Endothelial cell of umbilical vein (primary cell): ENCODE results near the gene SORCS1. TPM values are rescaled to one million over a fixed set of nuclear protein-coding genes. Genes with fewer than 3 reads are reported as not detected.

Experiments used
- BruUV-seq: library from RNA; stranded (reverse); fragments of 400-500 nt; replicated peaks from 2 replicates; lab custom pipeline; 2021; lab: Mats Ljungman, UMichigan
- CTCF ChIA-PET: fragments of 300-600, 350-600 bp; sonication (Branson Sonifier 250); formaldehyde crosslinking; loops from one replicate; lab custom pipeline; 2021; ENCODE audit warnings: antibody characterized with exemption, inconsistent platforms; lab: Charles Lee
- POLR2A ChIA-PET: fragments of 300-600, 350-600 bp; sonication (Branson Sonifier 250); formaldehyde crosslinking; loops from one replicate; lab custom pipeline; 2021; ENCODE audit warnings: antibody characterized with exemption, inconsistent platforms; lab: Charles Lee
- DNase-seq: peaks from one replicate; pipeline ENCODE4 v3.0.0-alpha.2; 2011; ENCODE audit warnings: low read depth, low spot score
- FAIRE-seq: peaks from 2 replicates; lab custom pipeline; 2011; peaks lifted over from hg19 to GRCh38; lab: Jason Lieb, UNC
- H2AFZ ChIP-seq: 2 replicates; pipeline ENCODE4 v1.6.0; 2012; ENCODE audit warnings: low read depth, low read length, control low read depth, inconsistent platforms
- H3K27ac ChIP-seq: 2 replicates; pipeline ENCODE4 v1.5.1; 2011; ENCODE audit warnings: low read depth, mild to moderate bottlenecking, control low read depth, low read length, moderate library complexity; ENCODE audit not compliant: insufficient read depth
- H3K27me3 ChIP-seq, 2 experiments: 2 replicates each; pipeline versions ENCODE4 v1.6.0 to v1.6.1; 2011; ENCODE audit warnings: low read length in 2 of 2, mixed read lengths in 1 of 2; ENCODE audit not compliant: control insufficient read depth in 2 of 2, insufficient read depth in 2 of 2
- H3K36me3 ChIP-seq, 2 experiments: 2 replicates in 1 of 2; 3 replicates in 1 of 2; pipeline ENCODE4 v1.5.1; 2011; ENCODE audit warnings: low read length in 2 of 2, mild to moderate bottlenecking in 1 of 2, moderate library complexity in 1 of 2; ENCODE audit not compliant: control insufficient read depth in 2 of 2, insufficient read depth in 2 of 2; ENCODE audit errors: extremely low read depth in 1 of 2
- H3K4me1 ChIP-seq: 3 replicates; pipeline ENCODE4 v1.5.1; 2011; ENCODE audit warnings: mild to moderate bottlenecking, low read length; ENCODE audit not compliant: control insufficient read depth, insufficient read depth; ENCODE audit errors: extremely low read depth
- H3K4me2 ChIP-seq: 2 replicates; pipeline ENCODE4 v1.6.1; 2011; ENCODE audit warnings: low read length, control low read depth, mixed read lengths; ENCODE audit not compliant: insufficient read depth
- H3K4me3 ChIP-seq, 3 experiments: fragments of 200-600 bp in 1 of 3; sonication (generic), shearing (Covaris generic) in 1 of 3; replicated peaks in 1 of 3; 2 replicates each; pipeline ENCODE4 v1.5.1; 2011 to 2016; ENCODE audit warnings: control low read depth in 3 of 3, low read length in 3 of 3, mild to moderate bottlenecking in 2 of 3, inconsistent platforms in 1 of 3, low read depth in 1 of 3, moderate library complexity in 1 of 3; ENCODE audit not compliant: insufficient read depth in 1 of 3
- H3K79me2 ChIP-seq: 2 replicates; pipeline ENCODE4 v1.6.0; 2012; ENCODE audit warnings: low read length, inconsistent platforms; ENCODE audit not compliant: control insufficient read depth, insufficient read depth
- H3K9ac ChIP-seq: replicated peaks from 2 replicates; pipeline ENCODE3; 2011; ENCODE audit warnings: low read length, control low read depth; ENCODE audit not compliant: insufficient read depth; ENCODE audit errors: extremely low read depth
- H3K9me1 ChIP-seq: replicated peaks from 3 replicates; pipeline ENCODE4 v1.6.0; 2011; ENCODE audit warnings: mild to moderate bottlenecking, low read length; ENCODE audit not compliant: control insufficient read depth, insufficient read depth; ENCODE audit errors: extremely low read depth
- H3K9me3 ChIP-seq: replicated peaks from 2 replicates; pipeline ENCODE4 v1.5.1; 2012; ENCODE audit warnings: low read length, inconsistent platforms; ENCODE audit not compliant: control insufficient read depth, insufficient read depth
- H4K20me1 ChIP-seq: replicated peaks from 2 replicates; pipeline ENCODE3; 2011; ENCODE audit warnings: mild to moderate bottlenecking, low read length; ENCODE audit not compliant: control insufficient read depth, insufficient read depth; ENCODE audit errors: extremely low read depth
- EZH2 ChIP-seq: IDR thresholded peaks from 2 replicates; pipeline ENCODE4 v1.6.1; 2012; ENCODE audit warnings: borderline replicate concordance, low read depth, mild to moderate bottlenecking, moderate library complexity, low read length, inconsistent platforms; ENCODE audit not compliant: severe bottlenecking
- FOS ChIP-seq: IDR thresholded peaks from 2 replicates; pipeline ENCODE4 v1.6.1; 2011; ENCODE audit warnings: mild to moderate bottlenecking, low read length, moderate library complexity, borderline replicate concordance; ENCODE audit not compliant: insufficient read depth
- GATA2 ChIP-seq: IDR thresholded peaks from 2 replicates; pipeline ENCODE4 v1.7.0; 2011; ENCODE audit warnings: low read depth, mild to moderate bottlenecking, moderate library complexity, mixed read lengths, low read length; ENCODE audit not compliant: insufficient read length, insufficient read depth
- JUN ChIP-seq: IDR thresholded peaks from 2 replicates; pipeline ENCODE4 v1.6.1; 2011; ENCODE audit warnings: borderline replicate concordance, low read depth; ENCODE audit not compliant: insufficient read length, insufficient read depth
- MAX ChIP-seq: IDR thresholded peaks from 2 replicates; pipeline ENCODE4 v1.6.1; 2011; ENCODE audit not compliant: insufficient read depth, insufficient read length
- MYC ChIP-seq: IDR thresholded peaks from one replicate; pipeline ENCODE4 v1.6.1; 2011; ENCODE audit warnings: mild to moderate bottlenecking, low read depth, low read length
- POLR2A ChIP-seq: IDR thresholded peaks from 2 replicates; pipeline ENCODE4 v1.6.1; 2012; ENCODE audit warnings: low read depth, mild to moderate bottlenecking, control low read depth, low read length
- POLR2AphosphoS5 ChIP-seq: IDR thresholded peaks from 2 replicates; pipeline ENCODE4 v1.6.1; 2012; ENCODE audit warnings: low read depth, mild to moderate bottlenecking, control low read depth, low read length, moderate library complexity; ENCODE audit not compliant: insufficient read depth
- dilution Hi-C: fragments of 300-500 bp; cut with MboI; formaldehyde crosslinking; loops from one replicate; pipeline ENCODE4 v1.15.0; 2019; ENCODE audit warnings: low sequenced_read_pairs; ENCODE audit not compliant: extremely low pct_ligation_motif_present
- intact Hi-C: fragments of 100-400 bp; cut with micrococcal nuclease; formaldehyde crosslinking; loops from one replicate; pipeline ENCODE4 v1.10.0; 2022
- polyA plus RNA-seq, 4 experiments: library from polyadenylated mRNA; depleted of rRNA in 3 of 4; stranded (reverse) in 3 of 4; unstranded in 1 of 4; fragments of >200 nt; gene quantifications; 2 replicates each; pipeline versions ENCODE4 v1.2.1 to v1.2.3, GENCODE V29; 2011 to 2012; ENCODE audit warnings: missing spikeins in 1 of 4
- total RNA-seq: library from RNA; stranded (reverse); gene quantifications from 2 replicates; pipeline ENCODE4 v1.2.3, GENCODE V29; 2021
- TF ChIP-seq, protein P1 (sequence below), 2 donors: IDR thresholded peaks; 1 replicate in 1 of 2; 2 replicates in 1 of 2; pipeline ENCODE4 v1.5.1; 2011; ENCODE audit warnings: low read length in 2 of 2, mild to moderate bottlenecking in 2 of 2, moderate library complexity in 2 of 2, control low read depth in 1 of 2, inconsistent platforms in 1 of 2, low read depth in 1 of 2; ENCODE audit not compliant: insufficient read depth in 1 of 2; ENCODE audit errors: extremely low read depth in 1 of 2

The SORCS1 gene
- total and polyA plus RNA-seq, 2 donors (not counting 3 experiments of a cell fraction or from before 2014, with no cell fraction given), result not detected

DNA sequence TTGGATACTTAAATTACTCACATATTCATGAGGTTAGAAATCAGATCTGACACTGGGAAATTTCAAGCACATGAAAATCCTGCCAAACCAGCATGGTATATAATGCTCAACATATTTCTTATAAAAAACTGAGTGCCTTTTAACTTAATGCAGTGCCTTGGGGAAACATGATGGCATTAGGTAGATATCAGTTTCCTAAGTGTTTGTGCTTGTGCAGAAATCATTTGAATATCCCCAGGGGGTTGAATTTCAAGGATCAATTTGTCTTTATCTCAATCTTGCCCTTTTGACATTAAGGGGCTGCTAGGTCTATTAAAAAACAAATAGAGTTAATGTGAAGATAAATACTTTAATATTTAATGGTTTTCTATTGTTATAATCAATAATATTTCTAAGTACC is 396.3 kb downstream of the SORCS1 start:
- Histone ChIP-seq H3K9ac (no peak overlapping the region), H2AFZ (no peak overlapping the region), H3K79me2 (no peaks in the 10 kb centered on the region), H3K36me3 (no peaks in the 10 kb centered on the region), H4K20me1 (no peaks in the 10 kb centered on the region), H3K4me3 (no peak overlapping the region), H3K27me3 (no peaks in the 10 kb centered on the region), H3K27ac (no peak overlapping the region), H3K9me1 (no peaks in the 10 kb centered on the region), H3K9me3 (peaks cover 6% of the 10 kb centered on the region), H3K4me2 (no peak overlapping the region), H3K4me1 (no peaks in the 10 kb centered on the region)
- CTCF ChIA-PET, result no interaction called here
- intact Hi-C loops, result no loop called here
- no peak for TF ChIP-seq GATA2
- TF ChIP-seq JUN, result no peak
- no peak for TF ChIP-seq POLR2AphosphoS5
- no peak for TF ChIP-seq MAX
- TF ChIP-seq POLR2A, result no peak
- no peak for TF ChIP-seq MYC
- FAIRE-seq (no peak), DNase-seq (no peak)
- dilution Hi-C loops, result no loop called here
- POLR2A ChIA-PET, result no interaction called here
- no TSS peak for BruUV-seq

GRCh38 chr10:106765928-106766327 is 398.6 kb downstream of the SORCS1 start:
- CTCF ChIA-PET, result no interaction called here
- no TSS peak for BruUV-seq
- Histone ChIP-seq H3K27me3 (no peaks in the 10 kb centered on the region), H3K9ac (no peak overlapping the region), H3K36me3 (no peaks in the 10 kb centered on the region), H3K4me1 (no peaks in the 10 kb centered on the region), H3K4me2 (no peak overlapping the region), H2AFZ (no peak overlapping the region), H4K20me1 (no peaks in the 10 kb centered on the region), H3K79me2 (no peaks in the 10 kb centered on the region), H3K9me3 (peaks cover 6% of the 10 kb centered on the region), H3K9me1 (no peaks in the 10 kb centered on the region), H3K27ac (no peak overlapping the region), H3K4me3 (no peak overlapping the region)
- TF ChIP-seq MAX (no peak), EZH2 (no peak), POLR2A (no peak), FOS (no peak), MYC (no peak), POLR2AphosphoS5 (no peak), JUN (no peak)
- TF ChIP-seq, protein P1, sequence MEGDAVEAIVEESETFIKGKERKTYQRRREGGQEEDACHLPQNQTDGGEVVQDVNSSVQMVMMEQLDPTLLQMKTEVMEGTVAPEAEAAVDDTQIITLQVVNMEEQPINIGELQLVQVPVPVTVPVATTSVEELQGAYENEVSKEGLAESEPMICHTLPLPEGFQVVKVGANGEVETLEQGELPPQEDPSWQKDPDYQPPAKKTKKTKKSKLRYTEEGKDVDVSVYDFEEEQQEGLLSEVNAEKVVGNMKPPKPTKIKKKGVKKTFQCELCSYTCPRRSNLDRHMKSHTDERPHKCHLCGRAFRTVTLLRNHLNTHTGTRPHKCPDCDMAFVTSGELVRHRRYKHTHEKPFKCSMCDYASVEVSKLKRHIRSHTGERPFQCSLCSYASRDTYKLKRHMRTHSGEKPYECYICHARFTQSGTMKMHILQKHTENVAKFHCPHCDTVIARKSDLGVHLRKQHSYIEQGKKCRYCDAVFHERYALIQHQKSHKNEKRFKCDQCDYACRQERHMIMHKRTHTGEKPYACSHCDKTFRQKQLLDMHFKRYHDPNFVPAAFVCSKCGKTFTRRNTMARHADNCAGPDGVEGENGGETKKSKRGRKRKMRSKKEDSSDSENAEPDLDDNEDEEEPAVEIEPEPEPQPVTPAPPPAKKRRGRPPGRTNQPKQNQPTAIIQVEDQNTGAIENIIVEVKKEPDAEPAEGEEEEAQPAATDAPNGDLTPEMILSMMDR (IDR thresholded peaks at IDR 0.05; ENCODE audit: extremely low read depth in 1 of 2, insufficient read depth in 1 of 2, low read depth in 1 of 2, low read length in 2 of 2), result no peak
- POLR2A ChIA-PET, result no interaction called here
- DNase-seq (no peak), FAIRE-seq (no peak)
- intact Hi-C loops, result no loop called here
- dilution Hi-C loops, result no loop called here
